GM12878 (cell line): ENCODE results near the gene MICA. TPM values are rescaled to one million over a fixed set of nuclear protein-coding genes. Genes with fewer than 3 reads are reported as not detected.

Source experiments
- ATAC-seq: fragments of 200-7000 bp; cut with Tn5 transposase; 3 replicates; pipeline ENCODE4 v1.9.1; 2020; ENCODE audit warnings: mild to moderate bottlenecking, moderate library complexity
- BruUV-seq: library from RNA; stranded (reverse); fragments of 400-500 nt; replicated peaks from 2 replicates; lab custom pipeline; 2021; lab: Mats Ljungman, UMichigan
- CTCF ChIA-PET: fragments of 300-600 bp; sonication (Branson Sonifier 250); formaldehyde crosslinking; extraction: SDS; loops from one replicate; lab custom pipeline; 2021; ENCODE audit warnings: inconsistent platforms; lab: Yijun Ruan, JAX
- POLR2A ChIA-PET: fragments of 350-600 bp; formaldehyde crosslinking; extraction: SDS; loops from one replicate; lab custom pipeline; 2021; ENCODE audit warnings: inconsistent platforms; lab: Charles Lee
- RAD21 ChIA-PET: fragments of 300-600 bp; sonication (Branson Sonifier 250); formaldehyde crosslinking; loops from one replicate; lab custom pipeline; 2023; ENCODE audit warnings: antibody characterized with exemption; ENCODE audit not compliant: unreplicated experiment; lab: Charles Lee
- SMC1A ChIA-PET: fragments of 300-600 bp; sonication (Branson Sonifier 250); formaldehyde crosslinking; loops from one replicate; lab custom pipeline; 2023; ENCODE audit not compliant: unreplicated experiment, uncharacterized antibody; lab: Charles Lee
- DNase-seq: peaks from one replicate; pipeline ENCODE4 v3.0.0-alpha.2; 2011; ENCODE audit warnings: low read depth, low spot score
- FAIRE-seq: peaks from 3 replicates; lab custom pipeline; 2011; peaks lifted over from hg19 to GRCh38; lab: Jason Lieb, UNC
- H2AFZ ChIP-seq: 2 replicates; pipeline ENCODE4 v1.6.0; 2011; ENCODE audit warnings: low read depth, low read length, control low read depth; ENCODE audit not compliant: control insufficient read depth
- H3K27ac ChIP-seq: 2 replicates; pipeline ENCODE4 v1.5.1; 2011; ENCODE audit warnings: control low read depth; ENCODE audit not compliant: control insufficient read depth, insufficient read depth
- H3K27me3 ChIP-seq, 2 experiments: replicated peaks in 1 of 2; 2 replicates each; pipeline versions ENCODE4 v1.6.0 to v1.6.1; 2011; ENCODE audit warnings: low read length in 1 of 2; ENCODE audit not compliant: control insufficient read depth in 2 of 2, insufficient read depth in 2 of 2
- H3K36me3 ChIP-seq, 2 experiments: 2 replicates each; pipeline ENCODE4 v1.5.1; 2011; ENCODE audit warnings: low read length in 1 of 2; ENCODE audit not compliant: control insufficient read depth in 2 of 2, insufficient read depth in 2 of 2
- H3K4me1 ChIP-seq: 2 replicates; pipeline ENCODE4 v1.6.1; 2011; ENCODE audit warnings: mild to moderate bottlenecking, low read length, moderate library complexity, mixed read lengths; ENCODE audit not compliant: control insufficient read depth, insufficient read depth
- H3K4me2 ChIP-seq: 2 replicates; pipeline ENCODE4 v1.6.0; 2011; ENCODE audit warnings: control low read depth; ENCODE audit not compliant: control insufficient read depth, insufficient read depth
- H3K4me3 ChIP-seq: fragments of 200-600 bp; sonication (generic); 2 replicates; pipeline ENCODE4 v1.5.1; 2016
- H3K79me2 ChIP-seq: 2 replicates; pipeline ENCODE4 v1.6.0; 2011; ENCODE audit warnings: low read length; ENCODE audit not compliant: control insufficient read depth, insufficient read depth
- H3K9ac ChIP-seq: 2 replicates; pipeline ENCODE4 v1.8.0; 2011; ENCODE audit warnings: low read length, control low read depth, mixed read lengths; ENCODE audit not compliant: control insufficient read depth, insufficient read depth
- H3K9me3 ChIP-seq: replicated peaks from 3 replicates; pipeline ENCODE4 v1.5.1; 2011; ENCODE audit warnings: mild to moderate bottlenecking, low read length; ENCODE audit not compliant: control insufficient read depth, insufficient read depth
- H4K20me1 ChIP-seq: 2 replicates; pipeline ENCODE4 v1.6.0; 2011; ENCODE audit not compliant: control insufficient read depth, insufficient read depth
- BACH1 ChIP-seq: fragments of 450-650 bp; IDR thresholded peaks from 2 replicates; pipeline ENCODE4 v1.6.1; 2017; ENCODE audit warnings: mild to moderate bottlenecking, borderline replicate concordance
- BHLHE40 ChIP-seq, 2 experiments: fragments of 450-650 bp in 1 of 2; IDR thresholded peaks; 2 replicates each; pipeline ENCODE4 v1.6.1; 2011 to 2017; ENCODE audit warnings: low read depth in 2 of 2, borderline replicate concordance in 1 of 2, improper control_type of control experiment in 1 of 2, low read length in 1 of 2, mild to moderate bottlenecking in 1 of 2
- CBX3 ChIP-seq: fragments of 200-600 bp; sonication (generic); IDR thresholded peaks from 2 replicates; pipeline ENCODE4 v1.6.1; 2016; ENCODE audit warnings: low read depth, borderline replicate concordance
- EED ChIP-seq: sonication (generic); IDR thresholded peaks from 2 replicates; pipeline ENCODE4 v1.6.1; 2016; ENCODE audit warnings: antibody characterized with exemption, low read depth
- KLF5 ChIP-seq: fragments of 450-650 bp; IDR thresholded peaks from 2 replicates; pipeline ENCODE4 v1.6.1; 2014; ENCODE audit warnings: mild to moderate bottlenecking; ENCODE audit not compliant: partially characterized antibody
- MYC ChIP-seq: IDR thresholded peaks from 2 replicates; pipeline ENCODE4 v1.6.1; 2011; ENCODE audit warnings: mild to moderate bottlenecking, low read length, moderate library complexity, inconsistent platforms; ENCODE audit not compliant: insufficient read depth, insufficient replicate concordance, insufficient read length, severe bottlenecking
- RAD51 ChIP-seq: fragments of 450-650 bp; IDR thresholded peaks from 2 replicates; pipeline ENCODE4 v1.6.1; 2016; ENCODE audit warnings: moderate library complexity, mild to moderate bottlenecking, inconsistent platforms
- SIN3A ChIP-seq: IDR thresholded peaks from 2 replicates; pipeline ENCODE4 v1.6.1; 2012; ENCODE audit warnings: low read depth, low read length, improper control_type of control experiment
- SMARCA5 ChIP-seq: fragments of 450-650 bp; IDR thresholded peaks from 2 replicates; pipeline ENCODE4 v1.6.1; 2017; ENCODE audit warnings: mild to moderate bottlenecking
- STAT3 ChIP-seq: IDR thresholded peaks from 2 replicates; pipeline ENCODE4 v1.6.1; 2011; ENCODE audit warnings: low read depth, low read length, improper control_type of control experiment
- ZNF274 ChIP-seq: IDR thresholded peaks from one replicate; pipeline ENCODE4 v1.8.0; 2011; ENCODE audit not compliant: insufficient read length, insufficient read depth
- WGBS: methylation state at CpG from one replicate; pipeline ENCODE4 v1.1.6; 2016; ENCODE audit warnings: low lambda C conversion rate; ENCODE audit not compliant: insufficient replicate concordance, insufficient coverage; ENCODE audit errors: missing lambda C conversion rate; 5-methylcytosine and 5-hydroxymethylcytosine counted together
- in situ Hi-C: fragments of 300-500 bp; cut with MboI; formaldehyde crosslinking; loops from 9 replicates; pipeline ENCODE4 v1.14.3; 2018; ENCODE audit warnings: mixed read lengths
- intact Hi-C: fragments of 100-400 bp; cut with micrococcal nuclease; formaldehyde crosslinking; loops from one replicate; pipeline ENCODE4 v1.14.2; 2022; ENCODE audit not compliant: unreplicated experiment
- polyA plus RNA-seq, 11 experiments: library from polyadenylated mRNA; depleted of rRNA in 4 of 11; unstranded in 6 of 11; stranded (reverse) in 5 of 11; fragments of >200 nt; fragmentation: Nextera tagmentation in 4 of 11; fragmentation: Illumina TruSeq in 1 of 11; extraction: Ambion mirVana in 4 of 11; extraction: Trizol in 1 of 11; gene quantifications; 1 replicate in 1 of 11; 2 replicates in 10 of 11; pipeline versions ENCODE4 v1.2.1 to v1.2.3, GENCODE V29; 2011 to 2016; ENCODE audit warnings: inconsistent platforms in 2 of 11, missing spikeins in 2 of 11, low read depth in 1 of 11
- total RNA-seq, 4 experiments: library from RNA; depleted of rRNA in 3 of 4; stranded (reverse); fragments of >200 nt in 3 of 4; fragmentation: Illumina TruSeq in 1 of 4; extraction: Trizol in 1 of 4; gene quantifications; 2 replicates each; pipeline versions ENCODE4 v1.2.1 to v1.2.3, GENCODE V29; 2013 to 2021
- TF ChIP-seq, protein P1 (sequence below): fragments of 450-650 bp; IDR thresholded peaks from 2 replicates; pipeline ENCODE4 v1.6.1; 2016; ENCODE audit warnings: mild to moderate bottlenecking
- TF ChIP-seq, protein P2 (sequence below): fragments of 150-350 bp; IDR thresholded peaks from 2 replicates; pipeline ENCODE4 v1.6.1; 2014; ENCODE audit warnings: mild to moderate bottlenecking, low read depth, low read length
- TF ChIP-seq, protein P3 (sequence below): IDR thresholded peaks from 2 replicates; pipeline ENCODE4 v1.6.1; 2011; ENCODE audit warnings: low read depth, mild to moderate bottlenecking, low read length, moderate library complexity, borderline replicate concordance; ENCODE audit errors: extremely low read depth
- TF ChIP-seq, protein P4 (sequence below): fragments of 450-650 bp; IDR thresholded peaks from 2 replicates; pipeline ENCODE4 v1.6.1; 2017; ENCODE audit warnings: mild to moderate bottlenecking, moderate library complexity

The MICA gene
- total and polyA plus RNA-seq, 10 of the 15 experiments (the other 5 are each of a cell fraction or from before 2014, with no cell fraction given), result 3.6 to 10.5 (median 6.9) TPM

GRCh38 chr6:31401403-31401802, 2.0 kb upstream of the MICA start:
- Histone ChIP-seq H3K9ac (no peak overlapping the region; the same call in 1 of the 2 replicates), H3K79me2 (peaks cover 47% of the 10 kb centered on the region), H3K9me3 (no peaks in the 10 kb centered on the region), H2AFZ (no peak overlapping the region; the same call in 1 of the 2 replicates), H4K20me1 (no peaks in the 10 kb centered on the region; the same call in 1 of the 2 replicates), H3K36me3 (no peaks in the 10 kb centered on the region), H3K27me3 (no peaks in the 10 kb centered on the region), H3K4me2 (peak overlapping the region; percentile 99), H3K4me1 (peaks cover 16% of the 10 kb centered on the region), H3K27ac (peak overlapping the region; percentile 74; the same call in 1 of the 2 replicates), H3K4me3 (peak overlapping the region; percentile 71)
- ChIA-PET RAD21 (interaction anchor here (1.0 to 3.7 kb wide), 5 partner anchors 41 to 174 kb away, joined by 3 to 21 read pairs (median 4); partner anchors contain the start of genes ATP6V1G2, DDX39B and TNF), CTCF (interaction anchor here (1.5 to 7.6 kb wide), 4 partner anchors 38 to 204 kb away, joined by 5 to 145 read pairs (median 15); no protein-coding TSS in a partner anchor), POLR2A (interaction anchor here (0.6 to 1.7 kb wide), 4 partner anchors 61 to 129 kb away, joined by 3 to 7 read pairs (median 4); no protein-coding TSS in a partner anchor), SMC1A (interaction anchor here (1.2 to 6.3 kb wide), 3 partner anchors 39 to 198 kb away, joined by 4 to 71 read pairs (median 6); no protein-coding TSS in a partner anchor)
- ATAC-seq, result no peak
- no TSS peak for BruUV-seq
- FAIRE-seq, result no peak
- in situ Hi-C loops (loop anchor here (5.0 kb wide), 1 partner anchor 41 kb away; no protein-coding TSS in a partner anchor), intact Hi-C loops (no loop called here)
- no peak for DNase-seq
- 57% methylated on average over 4 of the region's 4 CpGs for WGBS
- TF ChIP-seq, protein P1, sequence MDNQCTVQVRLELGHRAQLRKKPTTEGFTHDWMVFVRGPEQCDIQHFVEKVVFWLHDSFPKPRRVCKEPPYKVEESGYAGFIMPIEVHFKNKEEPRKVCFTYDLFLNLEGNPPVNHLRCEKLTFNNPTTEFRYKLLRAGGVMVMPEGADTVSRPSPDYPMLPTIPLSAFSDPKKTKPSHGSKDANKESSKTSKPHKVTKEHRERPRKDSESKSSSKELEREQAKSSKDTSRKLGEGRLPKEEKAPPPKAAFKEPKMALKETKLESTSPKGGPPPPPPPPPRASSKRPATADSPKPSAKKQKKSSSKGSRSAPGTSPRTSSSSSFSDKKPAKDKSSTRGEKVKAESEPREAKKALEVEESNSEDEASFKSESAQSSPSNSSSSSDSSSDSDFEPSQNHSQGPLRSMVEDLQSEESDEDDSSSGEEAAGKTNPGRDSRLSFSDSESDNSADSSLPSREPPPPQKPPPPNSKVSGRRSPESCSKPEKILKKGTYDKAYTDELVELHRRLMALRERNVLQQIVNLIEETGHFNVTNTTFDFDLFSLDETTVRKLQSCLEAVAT, result no peak
- TF ChIP-seq RAD51 (no peak), EED (no peak), STAT3 (no peak), KLF5 (no peak), CBX3 (no peak), ZNF274 (no peak), SMARCA5 (no peak), SIN3A (no peak), BHLHE40 (IDR thresholded peaks at IDR 0.05; ENCODE audit: borderline replicate concordance in 1 of 2, low read depth in 2 of 2, low read length in 1 of 2) (no peak), MYC (no peak), BACH1 (no peak)
- TF ChIP-seq, protein P2, sequence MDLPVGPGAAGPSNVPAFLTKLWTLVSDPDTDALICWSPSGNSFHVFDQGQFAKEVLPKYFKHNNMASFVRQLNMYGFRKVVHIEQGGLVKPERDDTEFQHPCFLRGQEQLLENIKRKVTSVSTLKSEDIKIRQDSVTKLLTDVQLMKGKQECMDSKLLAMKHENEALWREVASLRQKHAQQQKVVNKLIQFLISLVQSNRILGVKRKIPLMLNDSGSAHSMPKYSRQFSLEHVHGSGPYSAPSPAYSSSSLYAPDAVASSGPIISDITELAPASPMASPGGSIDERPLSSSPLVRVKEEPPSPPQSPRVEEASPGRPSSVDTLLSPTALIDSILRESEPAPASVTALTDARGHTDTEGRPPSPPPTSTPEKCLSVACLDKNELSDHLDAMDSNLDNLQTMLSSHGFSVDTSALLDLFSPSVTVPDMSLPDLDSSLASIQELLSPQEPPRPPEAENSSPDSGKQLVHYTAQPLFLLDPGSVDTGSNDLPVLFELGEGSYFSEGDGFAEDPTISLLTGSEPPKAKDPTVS, result no peak
- TF ChIP-seq, protein P3, sequence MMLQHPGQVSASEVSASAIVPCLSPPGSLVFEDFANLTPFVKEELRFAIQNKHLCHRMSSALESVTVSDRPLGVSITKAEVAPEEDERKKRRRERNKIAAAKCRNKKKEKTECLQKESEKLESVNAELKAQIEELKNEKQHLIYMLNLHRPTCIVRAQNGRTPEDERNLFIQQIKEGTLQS, result no peak
- TF ChIP-seq, protein P4, sequence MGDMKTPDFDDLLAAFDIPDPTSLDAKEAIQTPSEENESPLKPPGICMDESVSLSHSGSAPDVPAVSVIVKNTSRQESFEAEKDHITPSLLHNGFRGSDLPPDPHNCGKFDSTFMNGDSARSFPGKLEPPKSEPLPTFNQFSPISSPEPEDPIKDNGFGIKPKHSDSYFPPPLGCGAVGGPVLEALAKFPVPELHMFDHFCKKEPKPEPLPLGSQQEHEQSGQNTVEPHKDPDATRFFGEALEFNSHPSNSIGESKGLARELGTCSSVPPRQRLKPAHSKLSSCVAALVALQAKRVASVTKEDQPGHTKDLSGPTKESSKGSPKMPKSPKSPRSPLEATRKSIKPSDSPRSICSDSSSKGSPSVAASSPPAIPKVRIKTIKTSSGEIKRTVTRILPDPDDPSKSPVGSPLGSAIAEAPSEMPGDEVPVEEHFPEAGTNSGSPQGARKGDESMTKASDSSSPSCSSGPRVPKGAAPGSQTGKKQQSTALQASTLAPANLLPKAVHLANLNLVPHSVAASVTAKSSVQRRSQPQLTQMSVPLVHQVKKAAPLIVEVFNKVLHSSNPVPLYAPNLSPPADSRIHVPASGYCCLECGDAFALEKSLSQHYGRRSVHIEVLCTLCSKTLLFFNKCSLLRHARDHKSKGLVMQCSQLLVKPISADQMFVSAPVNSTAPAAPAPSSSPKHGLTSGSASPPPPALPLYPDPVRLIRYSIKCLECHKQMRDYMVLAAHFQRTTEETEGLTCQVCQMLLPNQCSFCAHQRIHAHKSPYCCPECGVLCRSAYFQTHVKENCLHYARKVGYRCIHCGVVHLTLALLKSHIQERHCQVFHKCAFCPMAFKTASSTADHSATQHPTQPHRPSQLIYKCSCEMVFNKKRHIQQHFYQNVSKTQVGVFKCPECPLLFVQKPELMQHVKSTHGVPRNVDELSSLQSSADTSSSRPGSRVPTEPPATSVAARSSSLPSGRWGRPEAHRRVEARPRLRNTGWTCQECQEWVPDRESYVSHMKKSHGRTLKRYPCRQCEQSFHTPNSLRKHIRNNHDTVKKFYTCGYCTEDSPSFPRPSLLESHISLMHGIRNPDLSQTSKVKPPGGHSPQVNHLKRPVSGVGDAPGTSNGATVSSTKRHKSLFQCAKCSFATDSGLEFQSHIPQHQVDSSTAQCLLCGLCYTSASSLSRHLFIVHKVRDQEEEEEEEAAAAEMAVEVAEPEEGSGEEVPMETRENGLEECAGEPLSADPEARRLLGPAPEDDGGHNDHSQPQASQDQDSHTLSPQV, result no peak
